SW 1271 (cell line): ENCODE measurements around the gene TET3.

Source experiments
- DNase-seq, 2 experiments: peaks; one replicate each; lab custom pipeline; 2025; lab: John Stamatoyannopoulos, UW

The TET3 gene

DNA sequence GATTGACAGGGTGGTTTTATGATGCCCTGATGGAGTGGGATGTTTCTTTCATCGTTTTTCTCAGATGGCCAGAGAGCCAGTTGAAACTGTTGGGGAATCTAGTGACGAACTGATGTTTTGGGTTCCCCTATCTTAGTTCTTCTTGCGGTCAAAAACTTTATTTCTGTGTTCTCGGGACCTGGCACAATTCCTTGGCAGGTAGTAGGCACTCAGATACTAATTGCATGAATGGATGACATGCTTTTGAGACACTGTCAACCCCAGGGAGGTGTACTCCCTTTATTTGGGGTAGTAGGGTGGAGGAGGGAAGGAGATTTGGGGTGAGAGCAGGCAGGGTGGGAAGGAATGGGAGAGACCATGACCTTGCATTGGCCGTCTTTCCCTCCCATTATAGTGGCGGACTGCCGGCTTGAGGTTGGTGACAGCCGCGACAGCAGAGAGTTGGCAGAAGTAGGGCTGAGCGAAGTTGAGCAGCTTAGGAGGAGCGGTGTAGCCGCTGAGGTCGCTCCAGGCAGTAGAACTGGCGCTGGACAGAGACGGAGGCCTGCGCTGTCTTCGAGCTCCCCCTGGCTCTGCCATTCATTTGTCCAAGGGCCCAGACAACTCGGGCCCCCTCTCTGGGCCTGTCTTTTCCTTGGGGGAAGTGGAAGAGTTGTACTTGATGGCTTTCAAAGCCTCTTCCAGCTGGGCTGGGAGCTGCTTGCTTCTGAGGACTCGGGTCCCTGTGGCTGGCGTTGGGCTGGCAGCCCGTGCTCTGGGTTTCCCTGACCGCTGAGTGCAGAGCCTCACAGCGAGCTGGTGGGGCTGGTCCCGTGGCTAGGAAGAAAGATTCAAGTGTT is 2.6 kb downstream of the TET3 start:
- DNase-seq: no peak

DNA sequence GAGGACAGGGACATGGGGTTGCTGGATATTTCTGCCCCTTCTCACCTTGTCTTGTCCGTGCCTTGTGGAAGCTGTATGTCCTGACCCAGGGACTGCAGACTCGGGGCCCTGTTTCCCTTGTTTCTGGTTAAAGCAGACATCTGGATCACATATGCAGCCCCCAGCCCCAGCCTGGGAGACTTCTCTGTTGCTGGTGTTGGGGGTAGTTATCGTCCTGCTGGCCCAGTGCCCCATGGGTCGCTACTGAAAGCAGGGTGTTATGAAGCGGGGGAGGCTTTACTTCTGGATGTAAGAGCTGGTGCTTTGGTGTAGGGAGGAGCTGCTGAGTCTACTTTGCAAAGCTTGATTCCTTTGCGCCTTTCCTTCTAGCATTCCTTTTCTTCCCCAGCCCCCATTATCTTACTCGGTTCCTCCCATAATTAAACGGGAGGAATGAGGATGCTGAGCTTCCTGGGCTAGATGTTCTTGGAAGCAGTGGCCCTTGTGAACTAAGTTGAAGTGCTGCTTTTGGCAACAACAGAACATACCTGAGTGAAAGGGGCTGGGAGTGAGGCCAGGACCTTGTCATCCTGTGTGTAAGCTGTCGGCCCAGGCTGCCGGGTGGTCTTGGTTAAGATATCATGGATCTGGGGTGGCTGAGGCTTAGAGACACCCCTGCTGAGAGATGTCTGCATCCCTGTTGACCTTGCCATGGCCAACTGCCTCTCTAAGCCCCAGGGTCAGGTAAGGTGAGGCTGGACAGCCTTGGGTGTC is 3.4 kb downstream of the TET3 start:
- no peak for DNase-seq

DNA sequence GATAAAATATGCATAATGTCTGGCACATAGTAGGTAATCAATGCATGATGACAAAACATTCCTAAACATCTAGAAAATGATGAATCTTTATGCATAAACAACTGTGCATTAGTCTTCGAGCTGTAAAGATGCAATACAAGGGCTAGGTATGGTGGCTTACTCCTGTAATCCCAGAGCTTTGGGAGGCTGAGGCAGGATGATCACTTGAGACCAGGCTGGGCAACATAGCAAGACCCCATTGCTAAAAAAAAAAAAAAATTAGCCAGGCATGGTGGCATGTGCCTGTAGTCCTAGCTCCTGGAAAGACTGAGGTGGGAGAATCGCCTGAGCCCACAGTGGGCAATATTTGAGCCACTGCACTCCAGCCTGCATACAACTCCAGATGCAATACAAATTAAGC is 5.3 kb downstream of the TET3 start:
- DNase-seq: no peak

DNA sequence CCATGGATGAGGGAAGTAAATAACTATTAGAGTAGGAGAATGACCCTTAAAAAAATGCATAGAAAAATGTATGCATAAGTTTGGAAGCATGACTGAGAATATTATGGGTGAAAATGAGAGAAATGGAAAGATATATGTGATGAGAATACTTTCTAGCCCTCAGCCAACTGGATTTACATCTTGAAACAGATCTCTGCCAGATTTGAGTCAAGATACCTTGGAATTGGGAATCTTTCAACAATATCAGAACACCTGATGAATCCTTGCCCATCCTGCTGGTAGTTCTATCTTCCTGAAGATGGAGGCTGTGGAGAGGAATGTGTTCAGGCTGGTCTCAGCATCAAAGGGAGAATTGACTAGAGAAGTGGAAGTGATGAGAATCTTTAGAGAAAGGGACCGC is 5.8 kb downstream of the TET3 start:
- no peak for DNase-seq

DNA sequence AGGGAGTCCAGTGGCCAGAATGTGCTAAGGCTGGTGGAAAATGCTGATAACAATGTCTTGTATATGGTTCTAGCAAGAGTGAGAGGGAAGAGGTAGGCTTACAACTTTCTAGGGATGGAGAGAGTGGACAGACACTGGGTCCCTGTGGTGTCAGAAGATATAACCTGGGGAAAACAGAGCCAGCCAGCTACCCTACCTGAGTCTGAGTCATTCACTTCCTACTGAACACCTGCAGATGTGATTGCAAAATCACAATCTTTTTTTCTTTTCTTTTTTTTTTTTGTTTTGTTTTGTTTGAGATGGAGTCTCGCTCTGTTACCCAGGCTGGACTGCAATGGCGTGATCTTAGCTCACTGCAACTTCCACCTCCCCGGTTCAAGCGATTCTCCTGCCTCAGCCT is 7.3 kb downstream of the TET3 start:
- DNase-seq: no peak

DNA sequence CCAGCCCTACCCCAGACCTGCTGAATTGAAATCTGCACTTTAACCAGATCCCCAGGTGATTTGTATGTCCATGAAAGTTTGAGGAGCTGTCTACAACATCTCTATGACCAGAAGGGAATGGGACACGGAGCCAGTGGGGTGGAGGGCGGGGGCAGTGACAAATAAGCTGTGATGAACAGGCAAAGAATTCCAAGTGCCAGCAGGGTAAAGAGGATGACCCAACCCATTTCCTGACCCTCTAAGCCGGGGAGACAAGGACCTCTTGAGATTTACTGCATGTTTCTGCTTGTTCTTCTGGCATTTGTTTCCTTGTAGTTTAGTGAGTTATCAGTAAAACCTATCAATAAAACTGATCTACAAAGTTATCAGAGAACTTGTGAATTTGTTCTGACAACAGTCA is 8.7 kb downstream of the TET3 start:
- peak in 1 of 2 experiments; percentile 41 for DNase-seq

DNA sequence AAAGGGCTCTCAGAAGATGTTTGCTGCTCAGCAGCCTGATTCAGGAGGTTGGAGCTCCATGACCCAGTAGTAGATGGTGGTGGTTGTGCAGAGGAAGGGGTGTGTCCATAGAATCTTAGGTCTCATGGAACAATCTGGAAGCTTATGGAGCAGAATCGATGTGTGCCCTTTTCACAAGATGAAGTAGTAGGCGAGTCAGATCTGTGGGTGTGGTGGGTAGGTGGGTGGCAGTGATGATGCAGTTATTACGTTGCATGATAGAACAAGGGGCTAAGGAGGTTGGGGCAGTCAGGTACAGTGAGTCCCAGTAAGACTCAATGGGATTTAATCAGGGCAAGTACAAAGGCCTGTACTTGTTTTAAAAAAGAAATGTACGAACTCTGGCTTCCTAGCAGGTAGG is 9.1 kb downstream of the TET3 start:
- no peak for DNase-seq

DNA sequence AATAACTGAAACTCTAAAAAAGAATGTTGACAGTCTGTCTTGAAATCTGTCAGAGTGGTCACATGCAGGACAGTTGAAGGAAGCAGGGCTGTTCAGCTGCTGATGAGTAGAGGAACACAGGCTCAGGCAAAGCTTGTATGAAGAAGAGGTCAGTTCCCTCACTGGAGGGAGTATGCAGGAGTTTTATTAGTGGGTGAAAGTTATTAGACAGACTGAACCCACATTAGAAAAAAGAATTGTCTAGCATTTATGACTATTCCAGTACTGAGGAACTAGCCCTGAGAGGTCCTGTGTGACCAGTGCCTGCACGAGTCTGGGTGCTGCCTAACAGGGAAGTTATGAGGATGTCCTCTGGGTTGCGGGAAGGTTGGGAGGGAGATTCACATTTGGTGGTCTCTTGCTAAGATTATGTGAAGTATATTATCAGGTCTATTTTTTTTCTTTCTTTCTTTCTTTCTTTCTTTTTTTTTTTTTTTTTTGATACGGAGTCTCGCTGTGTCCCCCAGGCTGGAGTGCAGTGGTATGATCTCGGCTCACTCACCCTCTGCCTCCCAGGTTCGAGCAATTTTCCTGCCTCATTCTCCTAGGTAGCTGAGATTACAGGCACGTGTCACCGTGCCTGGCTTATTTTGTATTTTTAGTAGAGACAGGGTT is 9.6 kb downstream of the TET3 start:
- DNase-seq: no peak

DNA sequence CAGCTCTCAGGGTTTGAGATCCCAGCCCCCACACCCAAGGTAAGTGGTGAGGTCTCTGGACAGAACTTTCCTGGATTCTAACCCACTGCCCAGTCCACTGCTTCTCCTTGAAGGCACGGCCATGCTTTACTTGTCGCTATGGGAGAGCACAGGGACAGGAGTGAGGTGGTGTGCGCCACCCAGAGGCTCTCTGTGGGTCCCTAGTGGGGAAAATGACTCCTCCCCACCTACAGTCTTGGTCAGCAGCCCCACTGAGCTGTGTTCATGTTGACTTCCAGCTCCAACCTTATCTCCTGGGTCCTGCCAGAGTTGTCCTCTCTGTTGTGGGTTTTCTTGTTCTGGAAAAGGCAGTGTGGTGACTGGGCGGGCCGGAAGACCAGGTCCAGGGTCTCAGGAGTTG is 11.1 kb downstream of the TET3 start:
- DNase-seq: no peak

DNA sequence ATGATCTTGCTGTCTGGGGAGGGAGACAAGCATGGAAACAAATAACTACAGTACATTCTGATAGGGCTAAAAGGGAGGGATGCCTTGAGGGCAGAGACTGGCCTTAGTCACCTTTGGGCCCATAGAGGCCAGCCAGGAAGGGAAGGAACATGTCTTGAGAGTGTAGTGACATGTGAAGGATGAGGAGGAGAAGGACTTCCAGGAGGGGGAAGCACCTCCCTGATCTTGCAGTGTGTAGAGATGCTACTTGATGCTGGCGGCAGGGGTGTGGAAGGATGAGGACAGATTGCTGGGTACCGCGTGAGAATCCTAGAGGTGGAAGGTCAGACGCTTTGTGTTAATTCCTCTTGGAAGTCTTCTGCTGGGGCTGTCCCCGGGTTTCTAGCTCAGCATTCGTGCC is 13.1 kb downstream of the TET3 start:
- DNase-seq: no peak

DNA sequence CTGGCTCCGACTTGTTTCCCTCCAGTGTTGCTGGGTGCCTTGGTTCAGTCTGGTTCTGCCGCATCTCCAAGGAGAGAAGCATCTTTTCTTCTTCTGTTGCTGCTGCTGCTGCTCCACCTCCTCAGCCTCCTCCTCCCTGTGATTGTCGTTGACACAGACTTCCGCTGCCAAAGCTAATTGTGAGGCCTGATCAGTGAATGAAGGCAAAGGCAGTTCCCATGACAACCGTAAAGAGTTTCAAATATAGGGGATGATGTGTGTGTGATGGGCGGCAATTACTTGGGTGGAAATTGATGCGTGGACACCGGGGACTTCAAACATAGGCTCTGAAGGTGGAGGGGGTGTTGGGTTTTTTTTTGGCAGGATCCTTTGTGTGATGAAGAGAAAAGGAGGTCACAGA is 13.7 kb downstream of the TET3 start:
- no peak for DNase-seq

DNA sequence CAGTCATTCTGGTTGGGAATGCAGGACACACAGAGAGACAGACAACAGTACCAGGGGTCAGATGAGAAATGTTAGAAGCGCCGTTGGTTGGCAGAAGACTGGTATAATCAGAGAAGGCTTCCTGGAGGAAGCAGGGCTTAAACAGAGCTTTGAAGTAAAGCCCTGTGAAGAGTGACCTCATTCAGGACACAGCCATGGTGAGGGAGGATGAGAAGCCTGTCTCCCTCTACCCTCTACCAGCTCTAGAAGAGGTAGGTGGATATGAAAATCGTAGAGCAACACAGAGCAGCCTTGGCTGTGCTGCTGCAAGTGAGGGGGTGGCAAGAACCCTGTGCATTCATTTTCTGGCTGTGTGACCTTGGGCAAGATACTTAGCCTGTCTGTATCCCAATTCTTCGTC is 14.2 kb downstream of the TET3 start:
- no peak for DNase-seq

DNA sequence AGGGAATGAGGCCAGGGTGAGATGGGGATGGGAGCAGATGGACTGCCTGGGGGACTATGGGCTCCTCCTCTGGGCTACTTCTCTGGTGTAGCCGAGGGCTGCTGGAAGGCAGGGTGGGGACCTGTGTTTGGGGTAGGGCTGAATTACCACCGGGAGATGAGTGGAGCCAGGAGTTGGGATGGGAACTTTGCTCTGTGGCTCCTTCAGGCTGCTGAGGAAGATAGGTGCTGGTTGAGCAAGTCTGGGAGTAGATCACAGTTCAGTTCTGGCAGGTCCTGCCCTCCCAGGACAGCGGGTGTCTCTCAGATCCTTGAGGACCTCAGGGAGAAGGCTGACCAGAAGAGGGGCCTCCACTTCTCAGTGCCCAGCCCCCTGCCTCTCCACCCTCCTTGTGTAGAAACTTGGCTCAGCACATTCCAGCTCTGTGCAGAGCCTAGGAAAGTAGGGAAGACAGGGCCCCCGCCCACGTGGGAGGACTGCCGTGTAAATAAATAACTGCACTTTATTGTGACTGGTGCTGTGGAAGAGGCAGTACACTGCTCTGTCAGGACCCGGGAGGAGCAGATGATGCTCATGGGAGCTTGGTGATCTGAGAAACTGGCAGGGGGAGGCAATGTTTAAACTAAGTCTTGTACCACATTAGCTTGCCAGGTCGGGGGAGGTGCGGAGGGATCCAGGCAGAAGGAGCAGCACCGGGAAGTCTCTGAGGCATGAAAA is 15.3 kb downstream of the TET3 start:
- DNase-seq: no peak

DNA sequence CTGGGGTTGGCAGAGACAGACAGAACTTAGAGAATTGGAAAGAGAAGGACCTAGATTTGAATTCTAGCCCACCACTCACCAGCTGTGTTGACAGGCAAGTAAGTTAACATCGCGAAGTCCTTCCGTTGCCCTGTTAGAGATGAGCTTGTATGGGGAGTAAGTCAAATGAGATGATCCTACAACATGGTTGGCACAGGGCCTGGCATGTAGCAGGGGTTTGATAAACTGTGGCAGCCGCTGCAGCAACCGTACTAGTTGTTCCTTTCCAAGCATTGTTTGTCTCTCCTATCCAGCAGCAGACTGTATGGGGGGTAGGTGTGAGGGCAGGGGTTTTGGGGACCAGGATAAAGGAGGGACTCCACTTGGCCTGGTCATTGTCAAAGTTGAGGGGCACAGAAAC is 16.0 kb downstream of the TET3 start:
- DNase-seq: no peak

DNA sequence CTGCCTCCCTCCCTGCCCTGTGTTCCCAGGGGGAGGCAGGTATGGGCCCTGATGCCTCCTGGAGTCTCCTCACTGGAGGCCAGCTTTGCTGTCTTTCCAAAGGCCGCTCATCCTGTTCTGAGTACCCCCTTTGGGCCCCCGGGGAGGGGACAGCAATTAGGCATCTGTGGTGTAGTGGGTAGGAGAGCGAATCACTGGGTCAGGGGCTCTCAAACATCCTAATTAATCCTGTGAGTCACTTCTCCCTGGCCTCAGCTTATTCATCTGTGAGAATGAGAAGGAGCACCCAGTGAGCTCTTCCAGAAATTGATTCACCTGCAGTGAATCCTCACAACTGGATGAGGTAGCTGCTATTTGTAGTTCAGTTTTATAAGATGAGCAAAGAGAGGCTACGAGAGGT is 16.4 kb downstream of the TET3 start:
- no peak for DNase-seq

DNA sequence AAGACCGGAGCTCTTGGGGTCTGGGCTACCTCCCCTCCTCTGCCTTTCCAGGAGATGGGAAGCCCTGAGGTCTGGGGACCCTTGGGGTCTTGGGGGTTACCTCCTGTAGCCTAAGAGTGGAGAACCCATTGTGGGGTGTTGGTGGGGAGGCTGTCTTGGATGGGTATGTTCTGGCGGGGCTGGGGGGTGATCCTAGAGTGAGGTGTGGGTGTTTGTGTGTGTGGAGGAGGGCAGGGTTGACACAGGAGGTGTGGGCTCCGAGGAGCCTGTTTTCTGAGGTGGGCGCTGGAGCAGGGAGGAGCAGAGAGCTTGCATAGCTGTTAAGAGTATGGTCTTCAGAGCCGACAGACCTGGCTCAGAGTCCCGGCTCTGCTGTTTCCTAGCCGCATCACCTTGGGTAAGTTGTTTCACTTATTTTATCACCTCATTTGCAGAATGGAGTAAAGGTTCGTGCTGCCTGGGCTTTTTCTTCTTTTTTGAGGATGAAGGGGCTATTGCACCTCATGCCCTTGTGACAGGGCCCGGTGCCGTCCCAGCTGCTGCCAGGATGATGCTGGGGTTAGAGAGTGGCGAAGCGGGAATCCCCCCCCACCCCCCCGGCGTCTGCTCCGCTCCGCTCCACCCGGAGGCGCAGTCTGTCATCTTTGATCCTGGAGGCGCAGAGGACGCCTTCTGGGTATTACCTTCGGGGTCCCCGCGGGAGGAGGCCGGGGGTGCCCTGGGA is 17.2 kb downstream of the TET3 start:
- no peak for DNase-seq

DNA sequence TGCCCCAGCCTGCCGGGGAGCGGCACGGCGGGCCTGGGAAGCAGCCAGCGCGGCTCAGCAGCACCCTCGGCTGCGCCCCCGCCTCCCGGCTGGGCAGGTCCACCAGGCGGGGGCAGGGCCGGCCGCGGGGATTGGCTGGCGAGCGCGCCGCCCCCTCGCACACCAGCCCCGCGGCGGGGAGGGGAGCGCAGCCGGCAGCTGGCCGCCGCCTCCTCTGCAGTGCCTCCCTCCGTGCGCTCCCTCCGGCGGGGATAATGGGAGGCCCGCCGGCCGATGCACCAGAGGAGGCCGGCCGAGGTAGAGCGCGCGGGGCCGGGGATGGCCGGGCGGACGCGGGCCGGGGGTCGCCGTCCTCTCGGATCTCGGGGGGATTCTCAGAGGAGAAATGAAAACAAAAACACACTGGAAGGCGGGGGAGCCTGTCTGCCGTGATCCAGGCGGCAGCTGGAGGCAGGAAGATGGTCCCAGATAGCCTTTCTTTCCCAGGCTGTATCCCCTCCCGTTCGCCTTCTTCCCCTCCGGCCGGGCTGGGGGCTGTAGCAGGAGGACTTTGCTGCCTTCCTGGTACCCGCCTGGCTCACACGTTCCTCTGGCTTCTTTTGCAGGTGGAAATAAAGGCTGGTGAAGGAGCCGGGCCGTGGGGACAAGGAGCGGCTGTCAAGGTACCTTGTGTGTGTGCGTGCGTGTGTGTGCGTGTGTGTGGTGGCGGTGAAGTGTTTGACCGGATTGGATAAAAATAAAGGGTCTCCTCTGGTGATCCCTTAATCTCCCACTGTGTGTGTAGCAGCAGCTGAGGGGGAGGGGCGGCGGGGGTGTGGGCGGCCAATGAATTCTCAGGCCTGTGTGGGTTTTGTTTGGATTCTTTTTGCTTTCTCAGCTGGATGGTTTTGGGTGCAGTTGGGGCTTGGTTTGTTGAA is 18.1 kb downstream of the TET3 start:
- peak; percentile 38 to 71 for DNase-seq

DNA sequence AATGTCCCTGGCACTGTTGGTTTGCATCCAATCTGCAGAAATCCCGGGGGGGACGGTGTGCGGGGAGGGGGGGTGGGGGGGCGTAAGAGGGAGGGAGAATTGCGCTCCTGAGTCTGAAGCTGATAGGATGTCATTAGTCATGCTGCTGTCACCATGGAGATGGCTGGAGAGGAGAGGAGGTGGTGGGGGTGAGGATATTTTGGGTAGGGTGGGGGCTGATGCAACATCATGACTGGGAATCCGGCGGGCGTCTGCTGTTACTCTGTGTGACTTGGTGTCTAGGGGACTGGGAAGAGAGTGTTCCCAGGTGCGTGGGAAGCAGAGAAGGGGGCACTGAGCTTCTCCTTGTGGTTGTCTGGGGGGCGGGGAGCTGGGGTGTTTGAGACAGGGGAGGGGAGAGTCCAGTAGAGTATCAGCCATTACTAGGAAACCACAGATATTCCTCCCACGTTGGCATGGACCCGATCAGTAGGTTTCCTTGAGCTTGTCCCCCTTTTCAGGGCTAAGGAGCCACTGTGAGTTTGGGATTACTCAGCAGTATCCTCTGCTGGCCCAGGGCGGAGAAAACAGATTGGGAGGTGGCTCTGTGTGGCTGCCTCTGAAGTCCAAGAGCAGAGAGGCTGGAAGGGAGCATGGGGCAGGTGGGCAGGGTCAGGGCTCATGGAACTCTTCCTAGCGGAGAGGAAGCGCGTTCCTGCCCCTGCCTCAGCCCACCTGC is 18.9 kb downstream of the TET3 start:
- DNase-seq: no peak

DNA sequence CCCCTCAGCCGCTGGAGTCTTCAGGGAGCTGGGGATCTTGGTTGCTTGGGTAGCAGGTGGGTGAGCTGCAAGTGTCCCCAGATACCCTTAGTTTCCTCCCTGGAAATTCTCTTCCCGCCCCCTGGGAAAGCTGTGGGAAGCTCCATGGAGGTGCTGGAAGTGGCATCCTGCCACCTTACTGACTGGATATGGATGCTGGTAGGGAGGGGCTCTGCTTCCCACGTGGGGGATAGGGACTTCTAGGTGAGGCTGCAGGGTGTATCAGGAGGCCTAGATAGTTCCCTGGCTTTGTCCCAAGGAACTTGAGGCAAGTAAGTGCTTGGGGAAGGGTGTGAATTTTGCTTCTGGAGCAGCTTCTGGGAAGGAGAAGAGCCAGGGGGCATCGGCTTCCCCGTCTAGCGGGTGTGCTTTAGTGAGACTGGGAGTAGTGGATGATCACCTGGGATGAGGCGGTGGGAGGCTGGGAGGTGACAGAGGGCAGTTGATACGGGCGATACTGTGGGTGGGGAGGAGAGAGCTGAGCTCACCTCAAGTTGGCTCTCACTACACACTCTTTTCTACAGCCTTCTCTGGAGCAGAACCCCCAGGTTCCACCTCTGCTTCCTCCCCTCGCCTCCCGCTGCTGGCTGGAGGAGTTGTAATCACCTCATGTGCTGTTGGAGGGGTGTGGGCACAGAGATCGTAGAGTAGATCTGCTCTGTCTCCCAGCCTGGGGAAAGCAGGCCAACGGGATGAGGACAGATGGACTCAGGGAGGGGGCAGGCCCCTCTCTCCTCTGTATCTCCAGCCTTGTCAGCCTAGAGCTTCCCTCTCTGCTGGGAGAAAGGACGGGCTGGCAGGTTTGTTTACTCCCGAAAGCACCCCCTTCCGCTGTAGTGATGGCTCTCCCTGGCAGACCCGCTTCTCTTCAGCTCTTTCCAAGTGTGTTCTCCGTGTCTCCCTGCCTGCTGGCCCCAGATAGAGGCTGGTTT is 19.8 kb downstream of the TET3 start:
- no peak for DNase-seq
